ENCODE measurements around the gene NSD1. TPM values are rescaled to one million over a fixed set of nuclear protein-coding genes. Genes with fewer than 3 reads are reported as not detected.

NSD1 gene
- total and polyA plus RNA-seq, 9 of the 15 experiments (the other 6 are each of a cell fraction or from before 2014, with no cell fraction given): 3.8 to 51.0 (median 24.7) TPM

DNA sequence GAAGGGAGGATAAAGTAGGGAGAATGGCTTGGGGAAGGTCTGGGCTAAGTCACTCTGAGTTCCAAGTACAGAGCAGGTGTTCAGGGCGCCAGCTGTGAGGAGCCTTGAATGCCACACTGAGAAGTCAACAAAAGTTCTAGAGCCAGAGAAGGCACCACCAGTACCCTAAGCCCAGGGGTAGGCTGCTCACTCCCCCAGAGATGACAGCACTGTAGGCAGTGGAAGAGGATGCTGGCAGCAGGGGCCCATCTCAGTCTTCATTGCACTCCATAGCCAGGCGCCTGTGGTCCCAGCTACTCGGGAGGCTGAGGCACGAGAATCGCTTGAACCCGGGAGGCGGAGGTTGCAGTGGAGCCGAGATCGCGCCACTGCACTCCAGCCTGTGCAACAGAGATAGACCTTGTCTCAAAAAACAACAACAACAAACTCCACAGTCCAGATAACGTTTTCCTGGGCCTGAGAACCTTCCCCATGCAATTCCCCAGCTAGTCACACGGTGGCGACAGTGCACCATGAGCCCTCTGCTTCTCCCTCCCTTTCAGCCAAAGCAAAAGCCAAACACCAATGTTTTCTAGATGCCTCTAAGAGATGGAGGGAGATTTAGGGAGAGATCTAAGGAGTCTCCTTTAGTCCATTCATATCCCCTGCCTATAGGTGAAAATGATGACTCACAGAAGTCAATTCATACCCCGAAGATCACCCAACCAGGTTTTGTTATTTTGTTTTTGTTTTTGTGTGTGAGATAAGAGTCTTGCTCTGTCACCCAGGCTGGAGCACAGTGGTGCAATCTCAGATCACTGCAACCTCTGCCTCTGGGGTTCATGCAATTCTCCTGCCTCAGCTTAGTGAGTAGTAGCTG, 19.8 kb upstream of the NSD1 start (continued):
- TF ChIP-seq, protein P1, sequence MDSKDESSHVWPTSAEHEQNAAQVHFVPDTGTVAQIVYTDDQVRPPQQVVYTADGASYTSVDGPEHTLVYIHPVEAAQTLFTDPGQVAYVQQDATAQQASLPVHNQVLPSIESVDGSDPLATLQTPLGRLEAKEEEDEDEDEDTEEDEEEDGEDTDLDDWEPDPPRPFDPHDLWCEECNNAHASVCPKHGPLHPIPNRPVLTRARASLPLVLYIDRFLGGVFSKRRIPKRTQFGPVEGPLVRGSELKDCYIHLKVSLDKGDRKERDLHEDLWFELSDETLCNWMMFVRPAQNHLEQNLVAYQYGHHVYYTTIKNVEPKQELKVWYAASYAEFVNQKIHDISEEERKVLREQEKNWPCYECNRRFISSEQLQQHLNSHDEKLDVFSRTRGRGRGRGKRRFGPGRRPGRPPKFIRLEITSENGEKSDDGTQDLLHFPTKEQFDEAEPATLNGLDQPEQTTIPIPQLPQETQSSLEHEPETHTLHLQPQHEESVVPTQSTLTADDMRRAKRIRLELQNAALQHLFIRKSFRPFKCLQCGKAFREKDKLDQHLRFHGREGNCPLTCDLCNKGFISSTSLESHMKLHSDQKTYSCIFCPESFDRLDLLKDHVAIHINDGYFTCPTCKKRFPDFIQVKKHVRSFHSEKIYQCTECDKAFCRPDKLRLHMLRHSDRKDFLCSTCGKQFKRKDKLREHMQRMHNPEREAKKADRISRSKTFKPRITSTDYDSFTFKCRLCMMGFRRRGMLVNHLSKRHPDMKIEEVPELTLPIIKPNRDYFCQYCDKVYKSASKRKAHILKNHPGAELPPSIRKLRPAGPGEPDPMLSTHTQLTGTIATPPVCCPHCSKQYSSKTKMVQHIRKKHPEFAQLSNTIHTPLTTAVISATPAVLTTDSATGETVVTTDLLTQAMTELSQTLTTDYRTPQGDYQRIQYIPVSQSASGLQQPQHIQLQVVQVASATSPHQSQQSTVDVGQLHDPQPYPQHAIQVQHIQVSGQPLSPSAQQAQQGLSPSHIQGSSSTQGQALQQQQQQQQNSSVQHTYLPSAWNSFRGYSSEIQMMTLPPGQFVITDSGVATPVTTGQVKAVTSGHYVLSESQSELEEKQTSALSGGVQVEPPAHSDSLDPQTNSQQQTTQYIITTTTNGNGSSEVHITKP (IDR thresholded peaks at IDR 0.05; ENCODE audit: partially characterized antibody): peak; percentile 75
- TF ChIP-seq, protein P2, sequence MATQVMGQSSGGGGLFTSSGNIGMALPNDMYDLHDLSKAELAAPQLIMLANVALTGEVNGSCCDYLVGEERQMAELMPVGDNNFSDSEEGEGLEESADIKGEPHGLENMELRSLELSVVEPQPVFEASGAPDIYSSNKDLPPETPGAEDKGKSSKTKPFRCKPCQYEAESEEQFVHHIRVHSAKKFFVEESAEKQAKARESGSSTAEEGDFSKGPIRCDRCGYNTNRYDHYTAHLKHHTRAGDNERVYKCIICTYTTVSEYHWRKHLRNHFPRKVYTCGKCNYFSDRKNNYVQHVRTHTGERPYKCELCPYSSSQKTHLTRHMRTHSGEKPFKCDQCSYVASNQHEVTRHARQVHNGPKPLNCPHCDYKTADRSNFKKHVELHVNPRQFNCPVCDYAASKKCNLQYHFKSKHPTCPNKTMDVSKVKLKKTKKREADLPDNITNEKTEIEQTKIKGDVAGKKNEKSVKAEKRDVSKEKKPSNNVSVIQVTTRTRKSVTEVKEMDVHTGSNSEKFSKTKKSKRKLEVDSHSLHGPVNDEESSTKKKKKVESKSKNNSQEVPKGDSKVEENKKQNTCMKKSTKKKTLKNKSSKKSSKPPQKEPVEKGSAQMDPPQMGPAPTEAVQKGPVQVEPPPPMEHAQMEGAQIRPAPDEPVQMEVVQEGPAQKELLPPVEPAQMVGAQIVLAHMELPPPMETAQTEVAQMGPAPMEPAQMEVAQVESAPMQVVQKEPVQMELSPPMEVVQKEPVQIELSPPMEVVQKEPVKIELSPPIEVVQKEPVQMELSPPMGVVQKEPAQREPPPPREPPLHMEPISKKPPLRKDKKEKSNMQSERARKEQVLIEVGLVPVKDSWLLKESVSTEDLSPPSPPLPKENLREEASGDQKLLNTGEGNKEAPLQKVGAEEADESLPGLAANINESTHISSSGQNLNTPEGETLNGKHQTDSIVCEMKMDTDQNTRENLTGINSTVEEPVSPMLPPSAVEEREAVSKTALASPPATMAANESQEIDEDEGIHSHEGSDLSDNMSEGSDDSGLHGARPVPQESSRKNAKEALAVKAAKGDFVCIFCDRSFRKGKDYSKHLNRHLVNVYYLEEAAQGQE (IDR thresholded peaks at IDR 0.05; ENCODE audit: borderline replicate concordance): peak; percentile 81; the same call in 1 of the 2 replicates
- TF ChIP-seq, protein P2 (CRISPR knock-in tag; IDR thresholded peaks at IDR 0.05; ENCODE audit: low read depth): no peak
- TF ChIP-seq GTF2E2 (tag; IDR thresholded peaks at IDR 0.05): no peak
- TF ChIP-seq, protein P3, sequence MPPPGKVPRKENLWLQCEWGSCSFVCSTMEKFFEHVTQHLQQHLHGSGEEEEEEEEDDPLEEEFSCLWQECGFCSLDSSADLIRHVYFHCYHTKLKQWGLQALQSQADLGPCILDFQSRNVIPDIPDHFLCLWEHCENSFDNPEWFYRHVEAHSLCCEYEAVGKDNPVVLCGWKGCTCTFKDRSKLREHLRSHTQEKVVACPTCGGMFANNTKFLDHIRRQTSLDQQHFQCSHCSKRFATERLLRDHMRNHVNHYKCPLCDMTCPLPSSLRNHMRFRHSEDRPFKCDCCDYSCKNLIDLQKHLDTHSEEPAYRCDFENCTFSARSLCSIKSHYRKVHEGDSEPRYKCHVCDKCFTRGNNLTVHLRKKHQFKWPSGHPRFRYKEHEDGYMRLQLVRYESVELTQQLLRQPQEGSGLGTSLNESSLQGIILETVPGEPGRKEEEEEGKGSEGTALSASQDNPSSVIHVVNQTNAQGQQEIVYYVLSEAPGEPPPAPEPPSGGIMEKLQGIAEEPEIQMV (tag; conservative IDR thresholded peaks at IDR 0.05; ENCODE audit: low read depth): no peak
- TF ChIP-seq TAF7 (tag; IDR thresholded peaks at IDR 0.05): no peak
- TF ChIP-seq, protein P4, sequence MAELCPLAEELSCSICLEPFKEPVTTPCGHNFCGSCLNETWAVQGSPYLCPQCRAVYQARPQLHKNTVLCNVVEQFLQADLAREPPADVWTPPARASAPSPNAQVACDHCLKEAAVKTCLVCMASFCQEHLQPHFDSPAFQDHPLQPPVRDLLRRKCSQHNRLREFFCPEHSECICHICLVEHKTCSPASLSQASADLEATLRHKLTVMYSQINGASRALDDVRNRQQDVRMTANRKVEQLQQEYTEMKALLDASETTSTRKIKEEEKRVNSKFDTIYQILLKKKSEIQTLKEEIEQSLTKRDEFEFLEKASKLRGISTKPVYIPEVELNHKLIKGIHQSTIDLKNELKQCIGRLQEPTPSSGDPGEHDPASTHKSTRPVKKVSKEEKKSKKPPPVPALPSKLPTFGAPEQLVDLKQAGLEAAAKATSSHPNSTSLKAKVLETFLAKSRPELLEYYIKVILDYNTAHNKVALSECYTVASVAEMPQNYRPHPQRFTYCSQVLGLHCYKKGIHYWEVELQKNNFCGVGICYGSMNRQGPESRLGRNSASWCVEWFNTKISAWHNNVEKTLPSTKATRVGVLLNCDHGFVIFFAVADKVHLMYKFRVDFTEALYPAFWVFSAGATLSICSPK (IDR thresholded peaks at IDR 0.05; ENCODE audit: borderline replicate concordance): no peak
- TF ChIP-seq, protein P5, sequence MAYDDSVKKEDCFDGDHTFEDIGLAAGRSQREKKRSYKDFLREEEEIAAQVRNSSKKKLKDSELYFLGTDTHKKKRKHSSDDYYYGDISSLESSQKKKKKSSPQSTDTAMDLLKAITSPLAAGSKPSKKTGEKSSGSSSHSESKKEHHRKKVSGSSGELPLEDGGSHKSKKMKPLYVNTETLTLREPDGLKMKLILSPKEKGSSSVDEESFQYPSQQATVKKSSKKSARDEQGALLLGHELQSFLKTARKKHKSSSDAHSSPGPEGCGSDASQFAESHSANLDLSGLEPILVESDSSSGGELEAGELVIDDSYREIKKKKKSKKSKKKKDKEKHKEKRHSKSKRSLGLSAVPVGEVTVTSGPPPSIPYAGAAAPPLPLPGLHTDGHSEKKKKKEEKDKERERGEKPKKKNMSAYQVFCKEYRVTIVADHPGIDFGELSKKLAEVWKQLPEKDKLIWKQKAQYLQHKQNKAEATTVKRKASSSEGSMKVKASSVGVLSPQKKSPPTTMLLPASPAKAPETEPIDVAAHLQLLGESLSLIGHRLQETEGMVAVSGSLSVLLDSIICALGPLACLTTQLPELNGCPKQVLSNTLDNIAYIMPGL (CRISPR knock-in tag; IDR thresholded peaks at IDR 0.05): no peak

Data from K562 (cell line).